GM12875 (cell line): ENCODE data around the gene ANGPTL8.

ENCODE experiments used
- H3K4me3 ChIP-seq: one replicate; pipeline ENCODE4 v1.5.1; 2011; ENCODE audit warnings: low read depth, low read length, control low read depth
- TF ChIP-seq, protein P1 (sequence below): IDR thresholded peaks from 2 replicates; pipeline ENCODE4 v1.5.1; 2011; ENCODE audit warnings: low read depth, mild to moderate bottlenecking, control low read depth, inconsistent platforms, low read length, moderate library complexity, borderline replicate concordance; ENCODE audit not compliant: insufficient read depth

Gene ANGPTL8

DNA sequence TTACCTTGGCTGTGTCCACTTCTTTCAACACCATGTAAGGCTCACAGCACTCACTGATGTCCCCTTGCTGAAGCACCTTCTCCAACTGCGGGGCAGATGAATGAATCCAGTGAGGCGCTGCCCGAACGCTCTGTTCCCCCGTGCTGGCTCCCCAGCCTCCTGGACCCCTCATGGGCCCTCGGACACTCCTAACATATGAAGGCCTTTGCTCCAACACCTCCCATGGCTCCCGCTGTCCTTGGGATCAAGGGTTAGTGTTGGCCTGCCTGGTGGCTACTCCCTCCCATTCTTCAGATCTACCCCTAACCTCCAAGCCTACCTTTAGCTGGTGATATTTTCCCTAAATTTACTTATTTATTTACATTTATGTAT is 4.4 kb downstream of the ANGPTL8 start:
- no peak overlapping the region for H3K4me3 ChIP-seq
- TF ChIP-seq, protein P1, sequence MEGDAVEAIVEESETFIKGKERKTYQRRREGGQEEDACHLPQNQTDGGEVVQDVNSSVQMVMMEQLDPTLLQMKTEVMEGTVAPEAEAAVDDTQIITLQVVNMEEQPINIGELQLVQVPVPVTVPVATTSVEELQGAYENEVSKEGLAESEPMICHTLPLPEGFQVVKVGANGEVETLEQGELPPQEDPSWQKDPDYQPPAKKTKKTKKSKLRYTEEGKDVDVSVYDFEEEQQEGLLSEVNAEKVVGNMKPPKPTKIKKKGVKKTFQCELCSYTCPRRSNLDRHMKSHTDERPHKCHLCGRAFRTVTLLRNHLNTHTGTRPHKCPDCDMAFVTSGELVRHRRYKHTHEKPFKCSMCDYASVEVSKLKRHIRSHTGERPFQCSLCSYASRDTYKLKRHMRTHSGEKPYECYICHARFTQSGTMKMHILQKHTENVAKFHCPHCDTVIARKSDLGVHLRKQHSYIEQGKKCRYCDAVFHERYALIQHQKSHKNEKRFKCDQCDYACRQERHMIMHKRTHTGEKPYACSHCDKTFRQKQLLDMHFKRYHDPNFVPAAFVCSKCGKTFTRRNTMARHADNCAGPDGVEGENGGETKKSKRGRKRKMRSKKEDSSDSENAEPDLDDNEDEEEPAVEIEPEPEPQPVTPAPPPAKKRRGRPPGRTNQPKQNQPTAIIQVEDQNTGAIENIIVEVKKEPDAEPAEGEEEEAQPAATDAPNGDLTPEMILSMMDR = no peak

DNA sequence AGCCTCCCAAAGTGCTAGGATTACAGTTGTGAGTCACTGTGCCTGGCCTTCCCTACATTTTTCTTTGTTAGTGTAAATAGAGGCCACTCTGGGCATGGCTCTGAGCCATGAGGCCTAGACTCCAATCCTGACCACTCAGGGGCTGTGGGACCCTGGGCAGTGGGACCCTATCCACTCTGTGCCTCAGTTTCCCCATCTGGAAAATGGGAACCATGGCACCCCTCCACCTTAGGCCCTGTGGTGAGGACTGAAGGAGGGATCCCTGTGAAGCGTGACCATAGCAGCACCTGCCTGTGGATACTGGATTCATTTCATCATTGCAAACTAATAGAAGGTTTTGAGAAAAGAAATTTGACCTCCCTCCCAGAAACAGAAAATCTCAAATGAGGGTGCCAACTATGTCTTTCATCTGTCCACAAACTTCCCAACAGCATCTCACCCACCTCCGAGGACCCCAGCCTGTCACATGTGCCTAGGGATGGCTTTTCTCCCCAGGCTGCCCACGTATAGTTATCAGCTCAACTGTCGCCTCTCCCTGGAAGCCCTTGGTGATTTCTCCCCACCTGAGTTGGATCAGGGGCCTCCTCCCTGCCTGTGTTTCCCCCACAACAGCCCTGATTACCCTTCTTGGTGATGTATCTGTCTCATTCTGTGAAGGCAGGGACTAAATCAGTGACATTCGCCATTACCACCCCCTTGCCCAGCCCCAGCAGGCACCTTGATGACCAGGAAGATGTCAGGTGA is 5.6 kb downstream of the ANGPTL8 start:
- TF ChIP-seq, protein P1 = no peak
- H3K4me3 ChIP-seq = no peak overlapping the region

DNA sequence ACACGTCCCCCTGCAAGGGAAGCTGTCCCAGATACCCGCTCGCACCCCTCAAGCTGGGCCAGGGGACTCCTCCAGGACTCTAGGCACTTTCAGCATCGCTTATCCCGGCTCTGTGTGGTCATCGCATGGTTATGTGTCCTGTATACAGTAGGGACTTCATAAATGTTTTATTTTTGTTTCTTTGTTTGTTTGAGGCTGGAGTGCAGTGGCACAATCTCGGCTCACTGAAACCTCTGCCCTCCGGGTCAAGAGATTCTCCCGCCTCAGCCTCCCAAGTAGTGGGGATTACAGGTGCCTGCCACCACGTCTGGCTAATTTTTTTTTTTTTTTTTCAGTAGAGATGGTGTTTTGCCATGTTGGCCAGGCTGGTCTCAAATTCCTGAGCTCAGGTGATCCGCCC is 7.5 kb downstream of the ANGPTL8 start:
- TF ChIP-seq, protein P1 = no peak
- no peak overlapping the region for H3K4me3 ChIP-seq

DNA sequence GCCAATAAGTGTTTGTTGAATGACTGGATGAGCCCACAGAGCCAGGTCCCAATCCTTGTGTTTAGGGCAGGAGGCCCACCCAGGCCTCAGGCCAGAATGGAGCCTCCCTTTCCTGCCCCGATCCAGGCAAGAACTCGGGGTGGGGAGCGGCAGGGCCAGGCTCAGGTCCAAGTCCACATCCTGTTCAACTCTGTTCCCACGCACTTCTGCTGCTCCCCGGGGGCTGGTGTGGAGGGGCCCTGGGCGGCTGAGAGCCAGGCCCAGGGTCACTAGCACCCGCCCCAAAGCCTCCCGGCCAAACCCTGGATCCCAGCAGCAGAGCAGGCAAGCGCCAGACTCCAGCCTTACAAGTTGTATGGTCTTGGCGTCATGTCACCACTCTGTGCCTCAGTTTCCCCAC is 8.0 kb downstream of the ANGPTL8 start:
- TF ChIP-seq, protein P1 = no peak

DNA sequence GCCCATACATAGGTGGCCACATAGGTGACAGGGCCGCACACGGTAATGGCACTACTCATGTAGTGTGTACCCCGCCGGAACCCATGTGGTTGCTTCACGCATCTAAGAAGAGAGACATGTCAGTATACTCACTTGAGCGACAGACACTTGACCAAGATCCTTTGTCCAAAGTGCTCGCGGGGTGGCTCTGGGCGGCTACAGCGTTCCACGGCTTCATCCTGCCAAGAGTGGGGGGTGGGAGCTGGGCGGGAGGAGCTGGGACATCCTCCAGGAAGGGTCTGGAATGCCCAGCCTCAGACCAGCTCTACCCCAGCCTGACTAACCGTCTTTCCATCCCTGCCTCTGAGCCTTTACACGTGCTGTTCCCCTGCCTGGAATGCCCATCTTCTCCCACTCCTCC is 8.5 kb downstream of the ANGPTL8 start:
- TF ChIP-seq, protein P1 = no peak
- H3K4me3 ChIP-seq = no peak overlapping the region

More for the DNA sequence above, 8.0 kb downstream of the ANGPTL8 start:
- H3K4me3 ChIP-seq = no peak overlapping the region

DNA sequence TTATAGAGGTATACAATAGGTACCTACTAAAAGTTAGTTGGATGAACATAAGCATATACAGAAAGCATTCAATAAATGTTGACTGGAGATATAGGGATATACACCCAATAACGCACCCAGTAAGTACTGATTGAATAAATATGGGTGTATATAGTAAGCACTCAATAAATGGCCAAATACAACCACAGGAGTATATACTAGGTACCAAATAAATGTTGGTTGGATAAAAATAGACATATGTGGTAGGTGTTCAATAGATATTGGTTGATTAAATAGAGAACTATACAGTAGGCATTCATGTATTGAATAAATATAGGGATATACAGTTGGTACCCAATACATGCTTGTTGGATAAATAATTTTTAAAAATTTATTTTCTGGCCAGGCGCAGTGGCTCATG is 9.4 kb downstream of the ANGPTL8 start:
- TF ChIP-seq, protein P1 = no peak
- H3K4me3 ChIP-seq = no peak overlapping the region

DNA sequence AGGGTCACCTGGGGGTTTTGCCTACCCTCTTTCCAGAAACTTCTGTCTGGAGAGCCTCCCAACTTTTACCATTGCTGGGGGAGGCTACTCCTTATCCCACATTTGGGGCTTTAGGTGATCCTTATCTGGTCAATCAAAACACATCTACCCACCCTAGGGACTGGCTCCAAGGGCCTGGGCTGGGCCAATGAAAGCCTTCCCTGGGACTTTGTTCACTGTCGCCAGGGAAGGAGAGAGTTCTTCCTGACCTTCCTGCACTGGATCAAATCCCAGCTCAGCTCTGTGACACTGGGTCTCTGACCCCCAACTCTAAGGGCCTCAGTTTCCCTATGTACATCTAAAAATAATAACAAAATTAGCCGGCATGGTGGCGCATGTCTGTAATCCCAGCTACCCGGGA is 11.8 kb downstream of the ANGPTL8 start:
- TF ChIP-seq, protein P1 = no peak
- H3K4me3 ChIP-seq = no peak overlapping the region
